OCI-LY7 (cell line): Measurements from ENCODE around the gene PIGO. TPM values are rescaled to one million over a fixed set of nuclear protein-coding genes. Genes with fewer than 3 reads are reported as not detected.
A peak's percentile ranks its signal among the peaks of the same experiment; 100 is the strongest.

ENCODE experiments used
- BruUV-seq: library from RNA; stranded (reverse); fragments of 400-500 nt; replicated peaks from 2 replicates; lab custom pipeline; 2021; lab: Mats Ljungman, UMichigan
- CTCF ChIA-PET: fragments of 300-600 bp; sonication (Branson Sonifier 250); formaldehyde crosslinking; loops from one replicate; lab custom pipeline; 2022; ENCODE audit warnings: antibody characterized with exemption; ENCODE audit not compliant: unreplicated experiment; lab: Charles Lee
- POLR2A ChIA-PET: fragments of 300-600 bp; sonication (Branson Sonifier 250); formaldehyde crosslinking; loops from one replicate; lab custom pipeline; 2022; ENCODE audit warnings: antibody characterized with exemption; lab: Charles Lee
- DNase-seq: peaks from one replicate; pipeline ENCODE4 v3.0.0-alpha.2; 2015; ENCODE audit warnings: low spot score
- H2AFZ ChIP-seq: fragments of 200-600 bp; sonication (generic), shearing (Covaris generic); 2 replicates; pipeline ENCODE4 v1.6.1; 2014; ENCODE audit warnings: mild to moderate bottlenecking, antibody characterized with exemption, low read length, moderate library complexity
- H3K27ac ChIP-seq: fragments of 200-600 bp; sonication (generic); 2 replicates; pipeline ENCODE4 v1.5.1; 2014; ENCODE audit warnings: mixed run types, low read depth, mild to moderate bottlenecking, moderate library complexity, low read length, inconsistent platforms; ENCODE audit not compliant: poor library complexity, severe bottlenecking
- H3K36me3 ChIP-seq: fragments of 200-600 bp; sonication (generic); 2 replicates; pipeline ENCODE4 v1.6.1; 2014; ENCODE audit warnings: mild to moderate bottlenecking, antibody characterized with exemption, low read length, moderate library complexity, mixed read lengths; ENCODE audit not compliant: insufficient read depth
- H3K4me1 ChIP-seq: fragments of 200-600 bp; sonication (generic); 2 replicates; pipeline ENCODE4 v1.5.1; 2014; ENCODE audit warnings: mild to moderate bottlenecking, low read length; ENCODE audit not compliant: insufficient read depth, poor library complexity, severe bottlenecking
- H3K4me2 ChIP-seq: fragments of 200-600 bp; sonication (generic); 2 replicates; pipeline ENCODE4 v1.6.1; 2014; ENCODE audit warnings: mild to moderate bottlenecking, low read length
- H3K4me3 ChIP-seq: fragments of 200-600 bp; sonication (generic); 2 replicates; pipeline ENCODE4 v1.5.1; 2014; ENCODE audit warnings: mild to moderate bottlenecking, low read depth, low read length; ENCODE audit not compliant: poor library complexity, severe bottlenecking
- H3K79me2 ChIP-seq: fragments of 200-600 bp; sonication (generic); 2 replicates; pipeline ENCODE4 v1.6.1; 2016; ENCODE audit warnings: low read depth, mild to moderate bottlenecking, low read length, moderate library complexity, mixed read lengths; ENCODE audit not compliant: insufficient read depth
- H3K9me2 ChIP-seq: fragments of 200-600 bp; sonication (generic); 2 replicates; pipeline ENCODE4 v1.6.1; 2016; ENCODE audit warnings: mild to moderate bottlenecking, low read length, mixed read lengths; ENCODE audit not compliant: insufficient read depth
- H3K9me3 ChIP-seq: fragments of 200-600 bp; sonication (generic); 2 replicates; pipeline ENCODE4 v1.6.1; 2014; ENCODE audit warnings: mild to moderate bottlenecking, mixed run types, low read length, mixed read lengths
- H4K20me1 ChIP-seq: fragments of 200-600 bp; sonication (generic); 2 replicates; pipeline ENCODE4 v1.6.1; 2014; ENCODE audit warnings: mild to moderate bottlenecking, antibody characterized with exemption, low read length, moderate library complexity, mixed read lengths; ENCODE audit not compliant: insufficient read depth
- CTCF ChIP-seq: fragments of 200-600 bp; sonication (generic); conservative IDR thresholded peaks from 2 replicates; pipeline ENCODE4 v1.5.1; 2014; ENCODE audit warnings: mild to moderate bottlenecking, antibody characterized with exemption, low read length, moderate library complexity, mixed read lengths
- EZH2phosphoT487 ChIP-seq: fragments of 200-600 bp; sonication (generic); IDR thresholded peaks from 2 replicates; pipeline ENCODE4 v1.6.1; 2018; ENCODE audit warnings: low read depth, borderline replicate concordance, mild to moderate bottlenecking, mixed run types, antibody characterized with exemption, low read length, moderate library complexity, mixed read lengths
- intact Hi-C: fragments of 100-400 bp; cut with micrococcal nuclease; formaldehyde crosslinking; loops from one replicate; pipeline ENCODE4 v1.10.0; 2022; ENCODE audit not compliant: unreplicated experiment
- total RNA-seq, 2 experiments: library from RNA; depleted of rRNA in 1 of 2; stranded (reverse); fragments of >200 nt in 1 of 2; shearing (Covaris generic) in 1 of 2; gene quantifications; 2 replicates each; pipeline ENCODE4 v1.2.3, GENCODE V29; 2014 to 2022

The PIGO gene
- total RNA-seq, 2 experiments from 2014 or later = 16.0 to 27.5 TPM

GRCh38 chr9:35071814-35072460 lies 24.5 kb downstream of the PIGO start:
- peaks cover 26% of the 10 kb centered on the region for H4K20me1 ChIP-seq
- no peak overlapping the region; the same call in 1 of the 2 replicates for H2AFZ ChIP-seq
- H3K9me2 ChIP-seq = no peaks in the 10 kb centered on the region
- H3K4me2 ChIP-seq = peak overlapping the region; percentile 96
- BruUV-seq = no TSS peak
- peak overlapping the region; percentile 92 for H3K27ac ChIP-seq
- H3K9me3 ChIP-seq = no peaks in the 10 kb centered on the region
- H3K4me3 ChIP-seq = peak overlapping the region; percentile 92
- peaks cover 87% of the 10 kb centered on the region for H3K36me3 ChIP-seq
- ChIA-PET CTCF (interaction anchor here (1.0 kb wide), 1 partner anchor 9 kb away, joined by 3 read pairs; no protein-coding TSS in a partner anchor), POLR2A (interaction anchor here (0.6 to 2.5 kb wide), 8 partner anchors 8 to 89 kb away, joined by 3 to 22 read pairs (median 4); partner anchors contain the start of genes ATOSB and FANCG)
- TF ChIP-seq EZH2phosphoT487 (no peak), CTCF (peak; percentile 64)
- peaks cover 33% of the 10 kb centered on the region for H3K4me1 ChIP-seq
- peaks cover 49% of the 10 kb centered on the region for H3K79me2 ChIP-seq
- DNase-seq = peak; percentile 87
- intact Hi-C loops = loop anchor here (1.0 to 10.0 kb wide), 3 partner anchors 83 to 663 kb away; partner anchors contain the start of genes CREB3, DNAJB5, TESK1 and TLN1

GRCh38 chr9:35070823-35071813 lies 25.3 kb downstream of the PIGO start:
- intact Hi-C loops = loop anchor here (10.0 kb wide), 2 partner anchors 534 to 664 kb away; partner anchors contain the start of genes CREB3, TESK1 and TLN1
- TF ChIP-seq CTCF (no peak), EZH2phosphoT487 (no peak)
- H3K36me3 ChIP-seq = peaks cover 87% of the 10 kb centered on the region
- ChIA-PET CTCF (interaction anchor here (1.0 kb wide), 1 partner anchor 10 kb away, joined by 3 read pairs; no protein-coding TSS in a partner anchor), POLR2A (interaction anchor here (0.6 to 2.5 kb wide), 9 partner anchors 8 to 89 kb away, joined by 3 to 22 read pairs (median 5); partner anchors contain the start of genes ATOSB and FANCG)
- peaks cover 34% of the 10 kb centered on the region for H3K4me1 ChIP-seq
- BruUV-seq = TSS peak; percentile 67
- no peaks in the 10 kb centered on the region for H3K9me3 ChIP-seq
- H3K9me2 ChIP-seq = no peaks in the 10 kb centered on the region
- H2AFZ ChIP-seq = no peak overlapping the region; the same call in 1 of the 2 replicates
- peak; percentile 45 for DNase-seq
- H3K27ac ChIP-seq = peak overlapping the region; percentile 92
- H4K20me1 ChIP-seq = peaks cover 26% of the 10 kb centered on the region
- peaks cover 51% of the 10 kb centered on the region for H3K79me2 ChIP-seq
- peak overlapping the region; percentile 92 for H3K4me3 ChIP-seq
- peak overlapping the region; percentile 96 for H3K4me2 ChIP-seq
